RWPE1 (cell line): ENCODE measurements around the gene ATP9A.
"Not testable (repeated sequence)": the region's sequence is repeated elsewhere in the genome, so short reads cannot be mapped to it uniquely, and the experiment has no call there.

Experiments used
- CTCF ChIA-PET: fragments of 350-600 bp; sonication (Branson Sonifier 250); formaldehyde crosslinking; extraction: SDS; loops from one replicate; lab custom pipeline; 2021; lab: Yijun Ruan, JAX
- POLR2A ChIA-PET: fragments of 400-600 bp; formaldehyde crosslinking; extraction: SDS; loops from one replicate; lab custom pipeline; 2020; ENCODE audit warnings: antibody characterized with exemption; ENCODE audit not compliant: low non-redundant PET; lab: Yijun Ruan, JAX
- DNase-seq: peaks from one replicate; pipeline ENCODE4 v3.0.0; 2012; ENCODE audit warnings: low spot score
- H3K27ac ChIP-seq: fragments of 450-650 bp; 2 replicates; pipeline ENCODE4 v1.5.1; 2017
- CTCF ChIP-seq: fragments of 450-650 bp; conservative IDR thresholded peaks from 2 replicates; pipeline ENCODE4 v1.5.1; 2017; ENCODE audit warnings: low read depth, mild to moderate bottlenecking

The ATP9A gene

GRCh38 chr20:51784299-51784698, 16.1 kb upstream of the ATP9A start:
- ChIA-PET CTCF (interaction anchor here (0.7 to 0.9 kb wide), 3 partner anchors 16 to 151 kb away, joined by 3 to 5 read pairs (median 3); no protein-coding TSS in a partner anchor), POLR2A (no interaction called here)
- no peak for DNase-seq
- H3K27ac ChIP-seq = no peak overlapping the region
- no peak for TF ChIP-seq CTCF

GRCh38 chr20:51778229-51778759, 10.1 kb upstream of the ATP9A start:
- CTCF ChIA-PET = interaction anchor here (0.5 to 0.6 kb wide), 2 partner anchors 56 to 237 kb away, joined by 3 to 6 read pairs; no protein-coding TSS in a partner anchor

GRCh38 chr20:51775241-51775640, 7.1 kb upstream of the ATP9A start:
- no peak for TF ChIP-seq CTCF
- no peak for DNase-seq
- POLR2A ChIA-PET = interaction anchor here (0.5 kb wide), 1 partner anchor 99 kb away, joined by 9 read pairs; no protein-coding TSS in a partner anchor
- no peak overlapping the region for H3K27ac ChIP-seq
- CTCF ChIA-PET = interaction anchor here (1.2 kb wide), 1 partner anchor 24 kb away, joined by 3 read pairs; no protein-coding TSS in a partner anchor

More at GRCh38 chr20:51778229-51778759, 10.1 kb upstream of the ATP9A start:
- not testable (repeated sequence) for H3K27ac ChIP-seq, DNase-seq
- POLR2A ChIA-PET = interaction anchor here (0.7 kb wide), 1 partner anchor 52 kb away, joined by 7 read pairs; no protein-coding TSS in a partner anchor

- no peak for TF ChIP-seq CTCF
- H3K27ac ChIP-seq = no peak overlapping the region
- ChIA-PET POLR2A (no interaction called here), CTCF (interaction anchor here (0.7 kb wide), 1 partner anchor 28 kb away, joined by 4 read pairs; no protein-coding TSS in a partner anchor)
- DNase-seq = no peak
These were observed 4.0 kb upstream of the ATP9A start for GRCh38 chr20:51772236-51772635.

- ChIA-PET CTCF (no interaction called here), POLR2A (no interaction called here)
- H3K27ac ChIP-seq = no peak overlapping the region
- no peak for TF ChIP-seq CTCF
- DNase-seq = no peak
These were observed 1.9 kb upstream of the ATP9A start for GRCh38 chr20:51769976-51770615.

- CTCF ChIA-PET = no interaction called here
- TF ChIP-seq CTCF = no peak
- POLR2A ChIA-PET = no interaction called here
- no peak overlapping the region for H3K27ac ChIP-seq
- no peak for DNase-seq
These were observed 748 bp upstream of the ATP9A start for GRCh38 chr20:51768759-51769517.
